Measurements from ENCODE around the gene KRTAP5-2. TPM values are rescaled to one million over a fixed set of nuclear protein-coding genes. Genes with fewer than 3 reads are reported as not detected.
A peak's percentile ranks its signal among the peaks of the same experiment; 100 is the strongest.

KRTAP5-2 gene
- total and polyA plus RNA-seq, 2 of the 8 experiments (the other 6 are each of a cell fraction or from before 2014, with no cell fraction given): not detected

DNA sequence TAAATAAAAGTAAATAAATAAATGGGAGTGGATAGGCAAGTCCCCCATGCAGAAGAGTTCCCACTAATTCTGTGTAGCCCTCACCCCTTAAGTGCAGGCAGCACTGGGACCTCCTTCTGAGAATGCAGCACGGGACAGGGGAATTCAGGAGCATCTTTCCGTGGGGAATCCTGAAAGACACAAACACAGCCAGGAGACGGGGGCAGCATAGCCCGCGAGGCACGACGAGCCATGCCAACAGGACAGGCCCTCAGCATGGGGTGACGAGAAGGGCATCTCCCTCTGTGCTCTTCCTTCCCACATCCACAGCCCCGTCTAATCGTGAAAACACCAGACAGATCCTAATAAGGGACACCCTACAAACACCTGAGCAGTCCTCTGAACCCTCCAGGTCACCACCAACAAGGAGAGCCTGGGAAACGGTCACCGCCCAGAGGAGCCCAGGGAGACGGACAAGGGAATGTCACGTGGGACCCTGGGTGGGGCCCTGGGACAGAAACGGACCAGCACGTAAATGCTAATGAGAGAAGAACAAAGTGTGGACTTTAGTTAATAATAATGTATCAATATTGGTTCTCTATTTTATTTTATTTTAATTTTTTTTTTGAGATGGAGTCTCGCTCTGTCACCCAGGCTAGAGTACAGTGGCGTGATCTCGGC is 38.3 kb upstream of the KRTAP5-2 start:
- POLR2A ChIA-PET (ENCODE audit: partially characterized antibody): no interaction called here
- H3K18ac ChIP-seq (ENCODE audit: extremely low read depth, low read length): no peak overlapping the region
- no peak overlapping the region for H4K5ac ChIP-seq (ENCODE audit: insufficient read length, low read depth, low read length)
- no peak overlapping the region for H2BK12ac ChIP-seq (ENCODE audit: low read depth, low read length)
- no peak overlapping the region for H3K4ac ChIP-seq (replicated peaks; ENCODE audit: insufficient read length, low read depth, low read length)
- WGBS, 2 experiments (ENCODE audit: extremely low coverage in 1 of 2, insufficient coverage in 1 of 2, insufficient read length in 1 of 2, insufficient replicate concordance in 2 of 2, low coverage in 1 of 2, low lambda C conversion rate in 2 of 2, missing lambda C conversion rate in 1 of 2): 89% methylated on average over 19 of the region's 19 CpGs; no CpG with 5 or more reads in 1 of the 2 experiments
- no peaks in the 10 kb centered on the region for H3K9me3 ChIP-seq (ENCODE audit: insufficient read depth in 2 of 2, low read depth in 1 of 2, low read length in 1 of 2)
- no peak overlapping the region for H3K4me2 ChIP-seq (ENCODE audit: insufficient read depth in 1 of 2, low read depth in 2 of 2, low read length in 2 of 2)
- H2BK120ac ChIP-seq (replicated peaks; ENCODE audit: low read depth, low read length): no peak overlapping the region
- no peak overlapping the region for H3K27ac ChIP-seq (ENCODE audit: low read depth, low read length)
- H3K4me3 ChIP-seq (ENCODE audit: extremely low read depth in 1 of 4, insufficient read depth in 2 of 4, low read depth in 3 of 4, low read length in 4 of 4): no peak overlapping the region
- H3K9ac ChIP-seq (replicated peaks in 1 of 4; ENCODE audit: extremely low read depth in 1 of 4, low read depth in 3 of 4, low read length in 3 of 4): no peak overlapping the region
- no peak for FAIRE-seq
- 0 out of 2 replicates have a peak overlapping the region, but pooled peaks have one; percentile 16 for H2BK15ac ChIP-seq (ENCODE audit: low read length)
- no peak overlapping the region for H2AK5ac ChIP-seq (ENCODE audit: low read depth, low read length)
- DNase-seq (ENCODE audit: low read depth in 1 of 2, low spot score in 2 of 2): no peak
- no peaks in the 10 kb centered on the region; the same call in 1 of the 2 replicates for H3K23me2 ChIP-seq (ENCODE audit: low read depth, low read length)
- no peaks in the 10 kb centered on the region; a peak in 1 of 7 replicates for H3K4me1 ChIP-seq (replicated peaks in 1 of 4; ENCODE audit: control insufficient read depth in 3 of 4, insufficient read depth in 4 of 4, low read length in 3 of 4)
- no peak overlapping the region for H4K91ac ChIP-seq (replicated peaks; ENCODE audit: insufficient read length, low read length)
- no peak overlapping the region for H2BK20ac ChIP-seq (ENCODE audit: low read length)
- no peak overlapping the region for H3K14ac ChIP-seq (ENCODE audit: insufficient read length)
- CTCF ChIA-PET (ENCODE audit: partially characterized antibody): interaction anchor here (1.4 to 6.3 kb wide), 4 partner anchors 9 to 197 kb away, joined by 3 to 43 read pairs (median 4); partner anchors contain the start of gene KRTAP5-2
- no peaks in the 10 kb centered on the region; a peak in 2 of 7 replicates for H3K27me3 ChIP-seq (replicated peaks in 1 of 4; ENCODE audit: control insufficient read depth in 3 of 4, extremely low read depth in 1 of 4, insufficient read depth in 3 of 4, low read length in 3 of 4)
- H3K79me1 ChIP-seq (ENCODE audit: low read depth, low read length): no peaks in the 10 kb centered on the region
- no peak overlapping the region for H2AFZ ChIP-seq (ENCODE audit: low read length)
- no peaks in the 10 kb centered on the region for H3K36me3 ChIP-seq (ENCODE audit: control insufficient read depth in 2 of 4, insufficient read depth in 4 of 4, low read length in 3 of 4)
- H3K79me2 ChIP-seq (ENCODE audit: control insufficient read depth in 1 of 2, insufficient read depth in 2 of 2, low read length in 2 of 2): no peaks in the 10 kb centered on the region
- H4K20me1 ChIP-seq (replicated peaks in 1 of 2; ENCODE audit: control insufficient read depth in 1 of 2, insufficient read depth in 2 of 2, low read length in 2 of 2): no peaks in the 10 kb centered on the region
- no peak overlapping the region for H2BK5ac ChIP-seq (ENCODE audit: low read depth, low read length)
- no peak overlapping the region for H3K56ac ChIP-seq (replicated peaks; ENCODE audit: insufficient read length, low read depth, low read length)
- H3K23ac ChIP-seq (ENCODE audit: insufficient read length): no peak overlapping the region
- no peak overlapping the region; the same call in 1 of the 2 replicates for H4K8ac ChIP-seq (ENCODE audit: extremely low read depth, insufficient read depth, low read length)
- TF ChIP-seq POLR2AphosphoS5 (IDR thresholded peaks at IDR 0.05; ENCODE audit: low read depth, low read length) (no peak), SP2 (IDR thresholded peaks at IDR 0.05; ENCODE audit: low read length) (no peak), CTBP2 (IDR thresholded peaks at IDR 0.05; ENCODE audit: borderline replicate concordance, insufficient read depth, insufficient read length, low read length) (no peak), BRCA1 (IDR thresholded peaks at IDR 0.05; ENCODE audit: low read depth, low read length) (no peak), TAF7 (optimal IDR thresholded peaks at IDR 0.05; ENCODE audit: borderline replicate concordance, low read depth, low read length) (no peak), CBX8 (IDR thresholded peaks at IDR 0.05; ENCODE audit: borderline replicate concordance, low read depth, low read length) (no peak), JUN (IDR thresholded peaks at IDR 0.05; ENCODE audit: low read depth, low read length) (no peak), MAFK (IDR thresholded peaks at IDR 0.05; ENCODE audit: low read depth, low read length) (no peak), GABPA (IDR thresholded peaks at IDR 0.05; ENCODE audit: borderline replicate concordance, insufficient read depth, low read length) (no peak), JUND (IDR thresholded peaks at IDR 0.05; ENCODE audit: low read length) (no peak), EGR1 (IDR thresholded peaks at IDR 0.05; ENCODE audit: borderline replicate concordance, low read depth, low read length) (no peak), KDM1A (IDR thresholded peaks at IDR 0.05; ENCODE audit: borderline replicate concordance, low read length) (no peak), TAF1 (IDR thresholded peaks at IDR 0.05; ENCODE audit: low read depth, low read length) (no peak)
- TF ChIP-seq, protein P1, sequence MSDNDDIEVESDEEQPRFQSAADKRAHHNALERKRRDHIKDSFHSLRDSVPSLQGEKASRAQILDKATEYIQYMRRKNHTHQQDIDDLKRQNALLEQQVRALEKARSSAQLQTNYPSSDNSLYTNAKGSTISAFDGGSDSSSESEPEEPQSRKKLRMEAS (IDR thresholded peaks at IDR 0.05): no peak

Data from H1 (cell line).